PFSK-1 (cell line): Measurements from ENCODE around the gene POP7.
A peak's percentile ranks its signal among the peaks of the same experiment; 100 is the strongest.

ENCODE experiments used
- FOXP2 ChIP-seq: optimal IDR thresholded peaks from 2 replicates; pipeline ENCODE3; 2011; ENCODE audit warnings: borderline replicate concordance, control low read depth, inconsistent platforms; ENCODE audit not compliant: insufficient read depth; ENCODE audit errors: extremely low read length, extremely low read depth
- POLR2AphosphoS5 ChIP-seq: IDR thresholded peaks from 2 replicates; pipeline ENCODE4 v1.6.1; 2012; ENCODE audit warnings: low read depth, mild to moderate bottlenecking, control low read depth, low read length, moderate library complexity
- SIN3A ChIP-seq: IDR thresholded peaks from 2 replicates; pipeline ENCODE4 v1.6.1; 2012; ENCODE audit warnings: mild to moderate bottlenecking, low read length, moderate library complexity, borderline replicate concordance; ENCODE audit not compliant: insufficient read depth
- TAF1 ChIP-seq: IDR thresholded peaks from 2 replicates; pipeline ENCODE4 v1.6.1; 2012; ENCODE audit warnings: low read length, control low read depth, borderline replicate concordance; ENCODE audit not compliant: insufficient read depth
- TF ChIP-seq, protein P1 (sequence below), 2 experiments: IDR thresholded peaks; 2 replicates each; pipeline versions ENCODE4 v1.6.1 to v1.8.0; 2011 to 2012; ENCODE audit warnings: low read depth in 2 of 2, low read length in 2 of 2, control low read depth in 1 of 2, inconsistent platforms in 1 of 2, mild to moderate bottlenecking in 1 of 2, moderate library complexity in 1 of 2; ENCODE audit not compliant: insufficient read depth in 1 of 2

DNA sequence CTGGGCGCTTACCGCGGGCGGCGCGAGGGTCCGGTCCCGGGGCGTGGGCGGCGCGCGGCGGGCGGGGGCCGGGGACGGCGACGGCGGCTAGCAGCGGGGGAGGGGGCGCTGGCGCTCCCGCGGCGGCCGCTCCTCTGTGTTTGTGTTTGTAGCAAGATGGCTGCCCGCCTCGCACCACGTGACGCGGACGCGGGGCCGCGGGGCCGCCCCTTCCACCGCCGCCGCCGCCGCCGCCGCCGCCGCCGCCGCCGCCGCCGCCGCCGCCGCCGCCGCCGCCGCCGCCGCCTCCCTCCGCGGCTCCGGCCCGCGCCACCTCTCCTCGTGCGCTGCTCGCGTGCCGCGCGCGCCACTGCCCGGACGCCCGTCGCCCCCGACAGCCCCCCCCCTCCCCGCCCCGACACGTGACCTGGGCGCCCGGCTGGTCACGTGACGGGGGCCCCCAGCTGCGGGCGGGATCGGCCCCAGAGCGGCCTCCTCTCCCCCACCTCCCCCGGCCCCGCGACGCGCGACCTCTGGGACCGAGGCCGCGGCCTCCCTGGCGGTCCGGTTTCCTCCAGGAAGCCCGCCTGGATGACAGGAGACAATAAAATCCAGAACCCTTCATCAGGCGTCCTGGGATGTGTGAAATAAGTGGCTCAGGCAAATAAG, 11.7 kb upstream of the POP7 start, which contains the start of gene GIGYF1:
- no peak for TF ChIP-seq TAF1
- peak; percentile 1; the same call in 1 of the 2 replicates for TF ChIP-seq SIN3A
- TF ChIP-seq, protein P1, sequence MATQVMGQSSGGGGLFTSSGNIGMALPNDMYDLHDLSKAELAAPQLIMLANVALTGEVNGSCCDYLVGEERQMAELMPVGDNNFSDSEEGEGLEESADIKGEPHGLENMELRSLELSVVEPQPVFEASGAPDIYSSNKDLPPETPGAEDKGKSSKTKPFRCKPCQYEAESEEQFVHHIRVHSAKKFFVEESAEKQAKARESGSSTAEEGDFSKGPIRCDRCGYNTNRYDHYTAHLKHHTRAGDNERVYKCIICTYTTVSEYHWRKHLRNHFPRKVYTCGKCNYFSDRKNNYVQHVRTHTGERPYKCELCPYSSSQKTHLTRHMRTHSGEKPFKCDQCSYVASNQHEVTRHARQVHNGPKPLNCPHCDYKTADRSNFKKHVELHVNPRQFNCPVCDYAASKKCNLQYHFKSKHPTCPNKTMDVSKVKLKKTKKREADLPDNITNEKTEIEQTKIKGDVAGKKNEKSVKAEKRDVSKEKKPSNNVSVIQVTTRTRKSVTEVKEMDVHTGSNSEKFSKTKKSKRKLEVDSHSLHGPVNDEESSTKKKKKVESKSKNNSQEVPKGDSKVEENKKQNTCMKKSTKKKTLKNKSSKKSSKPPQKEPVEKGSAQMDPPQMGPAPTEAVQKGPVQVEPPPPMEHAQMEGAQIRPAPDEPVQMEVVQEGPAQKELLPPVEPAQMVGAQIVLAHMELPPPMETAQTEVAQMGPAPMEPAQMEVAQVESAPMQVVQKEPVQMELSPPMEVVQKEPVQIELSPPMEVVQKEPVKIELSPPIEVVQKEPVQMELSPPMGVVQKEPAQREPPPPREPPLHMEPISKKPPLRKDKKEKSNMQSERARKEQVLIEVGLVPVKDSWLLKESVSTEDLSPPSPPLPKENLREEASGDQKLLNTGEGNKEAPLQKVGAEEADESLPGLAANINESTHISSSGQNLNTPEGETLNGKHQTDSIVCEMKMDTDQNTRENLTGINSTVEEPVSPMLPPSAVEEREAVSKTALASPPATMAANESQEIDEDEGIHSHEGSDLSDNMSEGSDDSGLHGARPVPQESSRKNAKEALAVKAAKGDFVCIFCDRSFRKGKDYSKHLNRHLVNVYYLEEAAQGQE (IDR thresholded peaks at IDR 0.05; ENCODE audit: insufficient read depth in 1 of 2, low read depth in 2 of 2, low read length in 2 of 2): 0 out of 4 replicates have a peak, but pooled peaks of 1 of the 2 experiments have one; percentile 22
- TF ChIP-seq POLR2AphosphoS5: no peak
- no peak for TF ChIP-seq FOXP2
